HFFc6 (cell line): ENCODE results near the gene CNTN5. TPM values are rescaled to one million over a fixed set of nuclear protein-coding genes. Genes with fewer than 3 reads are reported as not detected.

Experiments
- DNase-seq: peaks from one replicate; pipeline ENCODE4 v3.0.0-alpha.2; 2018
- H3K27ac Mint-ChIP-seq: 2 replicates; pipeline ENCODE4 v1.8.0; 2020; ENCODE audit warnings: mild to moderate bottlenecking, mixed read lengths
- H3K27me3 Mint-ChIP-seq: 2 replicates; pipeline ENCODE4 v1.8.0; 2021; ENCODE audit warnings: mild to moderate bottlenecking, moderate library complexity, mixed read lengths; ENCODE audit not compliant: insufficient read depth
- H3K36me3 Mint-ChIP-seq: 2 replicates; pipeline ENCODE4 v1.8.0; 2021; ENCODE audit warnings: low read depth, mixed read lengths
- H3K4me1 Mint-ChIP-seq: 2 replicates; pipeline ENCODE4 v1.8.0; 2020; ENCODE audit warnings: low read depth, mixed read lengths
- H3K4me3 Mint-ChIP-seq: 2 replicates; pipeline ENCODE4 v1.8.0; 2020; ENCODE audit warnings: mild to moderate bottlenecking, moderate library complexity, mixed read lengths
- H3K9me3 Mint-ChIP-seq: 2 replicates; pipeline ENCODE4 v1.8.0; 2020; ENCODE audit warnings: mild to moderate bottlenecking, mixed read lengths
- CTCF ChIP-seq: fragments of 200-600 bp; sonication (generic); IDR thresholded peaks from 2 replicates; pipeline ENCODE4 v1.5.0; 2021; ENCODE audit warnings: antibody characterized with exemption, mild to moderate bottlenecking
- total RNA-seq, 6 experiments: library from RNA; stranded (reverse); fragmentation: NEBNext Ultra II Directional; extraction: Animal tissue kit (Norgen Biotek cat#: 25700); gene quantifications; 2 replicates in 1 of 6; 3 replicates in 5 of 6; pipeline ENCODE4 v1.2.3, GENCODE V29; 2021

The CNTN5 gene
- total RNA-seq, 6 experiments from 2014 or later, result not detected

- Mint-ChIP-seq H3K9me3 (peaks cover 34% of the 10 kb centered on the region), H3K27ac (no peak overlapping the region), H3K27me3 (no peaks in the 10 kb centered on the region), H3K4me1 (no peaks in the 10 kb centered on the region), H3K4me3 (no peak overlapping the region), H3K36me3 (no peaks in the 10 kb centered on the region)
- TF ChIP-seq CTCF, result no peak
- no peak for DNase-seq
These were observed 866.7 kb downstream of the CNTN5 start for GRCh38 chr11:99887481-99887880.

- no peak overlapping the region for H3K4me3 Mint-ChIP-seq
- no peaks in the 10 kb centered on the region for H3K36me3 Mint-ChIP-seq
- no peak for TF ChIP-seq CTCF
- H3K9me3 Mint-ChIP-seq, result peaks cover 50% of the 10 kb centered on the region
- no peak overlapping the region for H3K27ac Mint-ChIP-seq
- H3K4me1 Mint-ChIP-seq, result no peaks in the 10 kb centered on the region
- no peak for DNase-seq
- H3K27me3 Mint-ChIP-seq, result no peaks in the 10 kb centered on the region
These were observed 873.1 kb downstream of the CNTN5 start for GRCh38 chr11:99893811-99894210.

GRCh38 chr11:99901175-99901574 lies 880.4 kb downstream of the CNTN5 start:
- no peaks in the 10 kb centered on the region for H3K27me3 Mint-ChIP-seq
- H3K36me3 Mint-ChIP-seq, result no peaks in the 10 kb centered on the region
- H3K4me1 Mint-ChIP-seq, result no peaks in the 10 kb centered on the region
- H3K4me3 Mint-ChIP-seq, result no peak overlapping the region
- DNase-seq, result no peak
- no peak for TF ChIP-seq CTCF
- H3K27ac Mint-ChIP-seq, result no peak overlapping the region
- H3K9me3 Mint-ChIP-seq, result peaks cover 54% of the 10 kb centered on the region

GRCh38 chr11:99911116-99911515 lies 890.4 kb downstream of the CNTN5 start:
- TF ChIP-seq CTCF, result no peak
- no peak overlapping the region for H3K4me3 Mint-ChIP-seq
- H3K27me3 Mint-ChIP-seq, result no peaks in the 10 kb centered on the region; the same call in 1 of the 2 replicates
- H3K9me3 Mint-ChIP-seq, result peaks cover 40% of the 10 kb centered on the region
- H3K27ac Mint-ChIP-seq, result no peak overlapping the region
- no peaks in the 10 kb centered on the region for H3K36me3 Mint-ChIP-seq
- no peaks in the 10 kb centered on the region for H3K4me1 Mint-ChIP-seq
- DNase-seq, result no peak

- no peaks in the 10 kb centered on the region; the same call in 1 of the 2 replicates for H3K36me3 Mint-ChIP-seq
- H3K27ac Mint-ChIP-seq, result no peak overlapping the region
- H3K9me3 Mint-ChIP-seq, result peaks cover 58% of the 10 kb centered on the region
- no peak overlapping the region for H3K4me3 Mint-ChIP-seq
- no peak for TF ChIP-seq CTCF
- no peaks in the 10 kb centered on the region for H3K4me1 Mint-ChIP-seq
- H3K27me3 Mint-ChIP-seq, result no peaks in the 10 kb centered on the region; the same call in 1 of the 2 replicates
- no peak for DNase-seq
These were observed 895.3 kb downstream of the CNTN5 start for GRCh38 chr11:99916078-99916477.

GRCh38 chr11:99918761-99919160 lies 898.0 kb downstream of the CNTN5 start:
- no peaks in the 10 kb centered on the region; the same call in 1 of the 2 replicates for H3K36me3 Mint-ChIP-seq
- H3K4me3 Mint-ChIP-seq, result no peak overlapping the region
- peaks cover 56% of the 10 kb centered on the region for H3K9me3 Mint-ChIP-seq
- DNase-seq, result no peak
- H3K27ac Mint-ChIP-seq, result no peak overlapping the region
- no peaks in the 10 kb centered on the region for H3K4me1 Mint-ChIP-seq
- TF ChIP-seq CTCF, result no peak
- no peaks in the 10 kb centered on the region; the same call in 1 of the 2 replicates for H3K27me3 Mint-ChIP-seq
